Upper lobe of left lung (tissue), 6 donors: ENCODE data around the gene TP63. TPM values are rescaled to one million over a fixed set of nuclear protein-coding genes. Genes with fewer than 3 reads are reported as not detected.
"Not testable (repeated sequence)": the region's sequence is repeated elsewhere in the genome, so short reads cannot be mapped to it uniquely, and the experiment has no call there.

ENCODE experiments used
- ATAC-seq, 2 donors: fragments of 200-7000 bp; cut with Tn5 transposase; one replicate each; pipeline ENCODE4 v1.9.1; 2022; ENCODE audit warnings: mild to moderate bottlenecking in 2 of 2, moderate library complexity in 2 of 2; ENCODE audit not compliant: low FRiP score in 2 of 2
- DNase-seq, 2 donors: peaks; one replicate each; pipeline ENCODE4 v3.0.0-alpha.2; 2019 to 2020
- H3K27ac ChIP-seq, 4 donors: fragments of 200-600 bp; sonication (generic); one replicate each; pipeline ENCODE4 v1.5.1; 2016 to 2019
- H3K27me3 ChIP-seq, 4 donors: fragments of 200-600 bp; sonication (generic); one replicate each; pipeline ENCODE4 v1.5.1; 2017 to 2019
- H3K36me3 ChIP-seq, 4 donors: fragments of 200-600 bp; sonication (generic); one replicate each; pipeline ENCODE4 v1.5.1; 2016 to 2019
- H3K4me1 ChIP-seq, 4 donors: fragments of 200-600 bp; sonication (generic); one replicate each; pipeline ENCODE4 v1.5.1; 2018 to 2019
- H3K4me3 ChIP-seq, 4 donors: fragments of 200-600 bp; sonication (generic); one replicate each; pipeline ENCODE4 v1.5.1; 2017 to 2019; ENCODE audit warnings: mild to moderate bottlenecking in 2 of 4, moderate library complexity in 1 of 4
- H3K9me3 ChIP-seq, 4 donors: fragments of 200-600 bp; sonication (generic); one replicate each; pipeline ENCODE4 v1.5.1; 2018 to 2019
- EP300 ChIP-seq, 4 donors: sonication (generic); formaldehyde crosslinking; IDR thresholded peaks; one replicate each; pipeline ENCODE4 v1.5.1; 2017; ENCODE audit warnings: antibody characterized with exemption in 4 of 4, control low read depth in 2 of 4
- POLR2A ChIP-seq, 4 donors: fragments of 450-650 bp; IDR thresholded peaks; one replicate each; pipeline ENCODE4 v1.5.1; 2016 to 2017; ENCODE audit warnings: antibody characterized with exemption in 4 of 4, mild to moderate bottlenecking in 2 of 4
- POLR2AphosphoS5 ChIP-seq, 2 donors: sonication (generic); formaldehyde crosslinking; IDR thresholded peaks; one replicate each; pipeline ENCODE4 v1.5.1; 2017; ENCODE audit warnings: antibody characterized with exemption in 2 of 2
- WGBS, 2 donors: methylation state at CpG; one replicate each; pipeline ENCODE4 v1.1.5; 2017 to 2018; 5-methylcytosine and 5-hydroxymethylcytosine counted together
- total RNA-seq, 6 donors: library from RNA; depleted of rRNA in 4 of 6; stranded (reverse); fragments of >200 nt in 4 of 6; gene quantifications; one replicate each; pipeline versions ENCODE4 v1.1.0 to v1.2.1, GENCODE V29; 2016 to 2021
- TF ChIP-seq, protein P1 (sequence below), 6 experiments: fragments of 450-650 bp in 4 of 6; fragments of 200-600 bp in 2 of 6; sonication (generic) in 2 of 6; IDR thresholded peaks; one replicate each; pipeline ENCODE4 v1.5.1; 2016 to 2019; ENCODE audit warnings: antibody characterized with exemption in 6 of 6
- donor health status: DM: no; HTN: no; CAD: no; lungs with moderate emphysema.
- donor health status: DM: no; HTN: yes; CAD: no; lungs with severe emphysema.

TP63 gene
- total RNA-seq, 6 donors from 2014 or later, result 1.0 to 8.8 (median 2.8) TPM

DNA sequence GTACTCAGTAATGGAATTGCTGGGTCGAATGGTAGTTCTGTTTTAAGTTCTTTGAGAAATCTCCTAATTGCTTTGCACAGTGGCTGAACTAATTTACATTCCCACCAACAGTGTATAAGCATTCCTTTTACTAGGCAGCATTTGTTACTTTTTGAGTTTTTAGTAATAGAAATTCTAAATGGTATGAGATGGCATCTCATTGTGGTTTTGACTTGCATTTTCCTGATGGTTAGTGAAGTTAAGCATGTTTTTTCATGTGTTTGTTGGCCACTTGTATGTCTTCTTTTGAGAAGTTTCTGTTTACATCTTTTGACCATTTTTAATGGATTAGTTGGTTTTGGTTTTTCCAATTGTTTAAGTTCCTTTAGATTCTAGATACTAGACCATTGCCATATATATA, 28.4 kb downstream of the TP63 start:
- TF ChIP-seq POLR2AphosphoS5 (IDR thresholded peaks at IDR 0.05) (no peak), POLR2A (IDR thresholded peaks at IDR 0.05) (no peak), EP300 (IDR thresholded peaks at IDR 0.05) (no peak)
- TF ChIP-seq, protein P1, sequence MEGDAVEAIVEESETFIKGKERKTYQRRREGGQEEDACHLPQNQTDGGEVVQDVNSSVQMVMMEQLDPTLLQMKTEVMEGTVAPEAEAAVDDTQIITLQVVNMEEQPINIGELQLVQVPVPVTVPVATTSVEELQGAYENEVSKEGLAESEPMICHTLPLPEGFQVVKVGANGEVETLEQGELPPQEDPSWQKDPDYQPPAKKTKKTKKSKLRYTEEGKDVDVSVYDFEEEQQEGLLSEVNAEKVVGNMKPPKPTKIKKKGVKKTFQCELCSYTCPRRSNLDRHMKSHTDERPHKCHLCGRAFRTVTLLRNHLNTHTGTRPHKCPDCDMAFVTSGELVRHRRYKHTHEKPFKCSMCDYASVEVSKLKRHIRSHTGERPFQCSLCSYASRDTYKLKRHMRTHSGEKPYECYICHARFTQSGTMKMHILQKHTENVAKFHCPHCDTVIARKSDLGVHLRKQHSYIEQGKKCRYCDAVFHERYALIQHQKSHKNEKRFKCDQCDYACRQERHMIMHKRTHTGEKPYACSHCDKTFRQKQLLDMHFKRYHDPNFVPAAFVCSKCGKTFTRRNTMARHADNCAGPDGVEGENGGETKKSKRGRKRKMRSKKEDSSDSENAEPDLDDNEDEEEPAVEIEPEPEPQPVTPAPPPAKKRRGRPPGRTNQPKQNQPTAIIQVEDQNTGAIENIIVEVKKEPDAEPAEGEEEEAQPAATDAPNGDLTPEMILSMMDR (IDR thresholded peaks at IDR 0.05), result no peak
- ATAC-seq (no peak), DNase-seq (no peak)
- Histone ChIP-seq H3K27me3 (no peaks in the 10 kb centered on the region), H3K9me3 (no peaks in the 10 kb centered on the region), H3K36me3 (no peaks in the 10 kb centered on the region), H3K4me1 (no peaks in the 10 kb centered on the region), H3K27ac (no peak overlapping the region), H3K4me3 (no peak overlapping the region)
- WGBS, 2 donors, result 54 to 73% methylated on average over 1 of the region's 1 CpG

DNA sequence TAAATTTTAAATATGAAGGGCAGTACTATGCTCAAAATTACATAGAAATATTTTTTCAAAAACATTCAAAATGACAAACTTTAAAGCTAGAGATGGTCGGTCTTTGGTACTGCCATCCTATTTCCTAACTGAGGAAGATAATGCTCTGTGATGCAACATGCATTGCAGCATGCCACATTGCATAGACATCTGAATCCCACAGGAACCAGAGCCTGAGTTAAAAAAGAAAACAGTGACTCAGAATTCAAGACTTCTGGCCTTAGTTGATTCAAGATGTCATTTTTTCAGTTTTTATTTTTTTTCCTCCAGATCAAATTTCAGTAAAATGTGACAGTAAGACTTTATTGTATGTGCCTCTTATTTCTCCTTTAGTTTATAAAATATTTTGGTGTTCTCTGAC, 33.1 kb downstream of the TP63 start:
- Histone ChIP-seq H3K27ac (no peak overlapping the region), H3K4me3 (no peak overlapping the region), H3K36me3 (no peaks in the 10 kb centered on the region), H3K27me3 (no peaks in the 10 kb centered on the region), H3K4me1 (no peaks in the 10 kb centered on the region), H3K9me3 (no peaks in the 10 kb centered on the region)
- ATAC-seq (peak in 1 of 2 donors; percentile 75), DNase-seq (no peak)
- 79 to 81% methylated on average over 1 of the region's 1 CpG for WGBS, 2 donors
- TF ChIP-seq POLR2AphosphoS5 (IDR thresholded peaks at IDR 0.05), result no peak
- TF ChIP-seq, protein P1 (IDR thresholded peaks at IDR 0.05), result no peak
- no peak for TF ChIP-seq EP300 (IDR thresholded peaks at IDR 0.05)
- no peak for TF ChIP-seq POLR2A (IDR thresholded peaks at IDR 0.05)

DNA sequence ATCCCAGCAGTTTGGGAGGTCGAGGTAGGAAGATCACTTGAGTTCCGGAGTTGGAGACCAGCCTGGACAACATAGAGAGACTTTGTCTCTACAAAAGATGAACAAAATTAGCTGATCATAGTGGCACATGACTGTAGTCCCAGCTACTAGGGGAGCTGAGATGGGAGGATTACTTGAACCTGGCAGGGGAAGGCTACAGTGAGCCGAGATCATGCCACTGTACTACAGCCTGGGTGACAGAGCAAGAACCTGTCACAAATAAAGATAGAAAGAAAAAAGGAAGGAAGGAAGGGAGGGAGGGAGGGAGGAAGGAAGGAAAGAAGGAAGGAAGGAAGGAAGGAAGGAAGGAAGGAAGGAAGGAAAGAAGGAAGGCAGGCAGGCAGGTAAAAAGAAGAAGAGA, 41.2 kb downstream of the TP63 start:
- not testable (repeated sequence) for H3K9me3 ChIP-seq, ATAC-seq, H3K36me3 ChIP-seq, H3K27me3 ChIP-seq, H3K4me1 ChIP-seq, DNase-seq, H3K4me3 ChIP-seq, H3K27ac ChIP-seq
- whole genome bisulfite sequencing, 2 donors, result 81 to 88% methylated on average over 3 of the region's 3 CpGs

DNA sequence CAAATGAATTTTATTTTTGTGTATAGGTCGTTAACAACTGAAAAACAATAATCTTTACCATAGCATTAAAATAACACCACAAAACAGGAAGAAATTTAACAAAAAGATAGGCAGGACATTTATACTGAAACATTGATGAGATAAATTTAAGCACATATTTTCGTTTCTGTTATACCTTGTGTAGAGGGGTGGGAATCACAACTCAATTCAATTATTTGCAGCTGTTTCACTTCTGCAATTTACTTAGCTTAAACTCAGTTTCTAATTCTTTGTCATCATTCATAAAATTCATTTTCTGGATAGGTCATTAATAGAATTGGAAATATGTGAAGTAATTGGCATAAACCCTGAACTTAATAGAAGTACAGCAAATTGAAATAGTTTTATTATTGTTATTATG, 42.3 kb downstream of the TP63 start:
- no peak overlapping the region for H3K4me3 ChIP-seq
- no peaks in the 10 kb centered on the region for H3K4me1 ChIP-seq
- WGBS, 2 donors, result 63 to 67% methylated on average over 2 of the region's 2 CpGs
- ATAC-seq, result no peak
- no peaks in the 10 kb centered on the region for H3K9me3 ChIP-seq
- H3K36me3 ChIP-seq, result no peaks in the 10 kb centered on the region
- no peak overlapping the region for H3K27ac ChIP-seq
- no peak for TF ChIP-seq POLR2A (IDR thresholded peaks at IDR 0.05)
- TF ChIP-seq EP300 (IDR thresholded peaks at IDR 0.05), result no peak
- TF ChIP-seq, protein P1 (IDR thresholded peaks at IDR 0.05), result no peak
- TF ChIP-seq POLR2AphosphoS5 (IDR thresholded peaks at IDR 0.05), result no peak
- no peaks in the 10 kb centered on the region for H3K27me3 ChIP-seq
- DNase-seq, result no peak

DNA sequence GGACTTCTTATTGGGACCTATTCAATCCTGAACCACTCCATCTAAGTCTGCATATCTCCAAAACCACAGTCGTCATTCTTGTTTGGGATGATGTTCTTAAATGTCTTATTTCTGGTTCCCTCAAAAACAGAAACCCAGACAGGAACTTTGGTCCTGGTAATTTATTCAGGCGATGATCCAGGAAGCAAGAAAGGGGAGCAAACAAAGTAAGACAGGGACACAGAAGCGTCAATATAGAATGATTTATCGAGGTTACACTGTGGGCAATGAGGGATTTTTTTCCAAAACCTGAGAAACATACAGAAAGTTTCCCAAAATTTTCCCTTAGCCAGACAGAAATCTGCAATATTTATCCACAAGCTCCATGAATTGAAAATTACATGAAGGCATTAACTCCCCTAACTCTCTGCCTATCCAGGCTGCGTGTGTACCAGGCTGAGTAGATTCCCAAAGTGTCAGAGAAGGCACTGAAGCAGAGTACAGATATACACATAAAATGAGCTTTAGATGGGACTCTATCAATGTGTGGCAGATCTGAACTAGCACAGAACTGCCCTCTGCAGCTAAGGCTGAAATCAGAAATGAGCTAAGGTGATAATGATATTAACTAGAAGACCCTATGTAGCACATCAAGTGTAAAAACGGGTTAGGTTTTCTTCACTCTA, 43.2 kb downstream of the TP63 start:
- Histone ChIP-seq H3K36me3 (no peaks in the 10 kb centered on the region), H3K4me3 (no peak overlapping the region), H3K27ac (no peak overlapping the region), H3K4me1 (no peaks in the 10 kb centered on the region), H3K27me3 (no peaks in the 10 kb centered on the region), H3K9me3 (no peaks in the 10 kb centered on the region)
- DNase-seq, result no peak
- TF ChIP-seq EP300 (IDR thresholded peaks at IDR 0.05) (no peak), POLR2A (IDR thresholded peaks at IDR 0.05) (no peak), POLR2AphosphoS5 (IDR thresholded peaks at IDR 0.05) (no peak)
- TF ChIP-seq, protein P1 (IDR thresholded peaks at IDR 0.05), result no peak
- WGBS, 2 donors, result 84 to 88% methylated on average over 6 of the region's 6 CpGs
- no peak for ATAC-seq
